Bronchial epithelial cell (primary cell): ENCODE results near the gene SIMC1. TPM values are rescaled to one million over a fixed set of nuclear protein-coding genes. Genes with fewer than 3 reads are reported as not detected.

ENCODE experiments used
- DNase-seq: peaks from one replicate; pipeline ENCODE4 v3.0.0-alpha.2; 2010; ENCODE audit warnings: low read depth
- FAIRE-seq: peaks from 2 replicates; lab custom pipeline; 2011; peaks lifted over from hg19 to GRCh38; lab: Jason Lieb, UNC
- H3K27me3 ChIP-seq: 2 replicates; pipeline ENCODE4 v1.5.1; 2011; ENCODE audit warnings: low read length; ENCODE audit not compliant: control insufficient read depth, insufficient read depth
- H3K36me3 ChIP-seq: 2 replicates; pipeline ENCODE4 v1.5.1; 2011; ENCODE audit warnings: low read length; ENCODE audit not compliant: control insufficient read depth, insufficient read depth
- H3K4me3 ChIP-seq: 2 replicates; pipeline ENCODE4 v1.5.1; 2011; ENCODE audit warnings: mild to moderate bottlenecking, low read depth, low read length, control low read depth
- total RNA-seq: library from RNA; depleted of rRNA; stranded (reverse); fragments of >200 nt; gene quantifications from 2 replicates; pipeline ENCODE4 v1.2.1, GENCODE V29; 2014
- TF ChIP-seq, protein P1 (sequence below): IDR thresholded peaks from 2 replicates; pipeline ENCODE4 v1.5.1; 2011; ENCODE audit warnings: mild to moderate bottlenecking, moderate library complexity, low read length, control low read depth, inconsistent platforms; ENCODE audit not compliant: insufficient read depth, severe bottlenecking

Gene SIMC1
- total RNA-seq, 1 donor from 2014 or later: 1.3 TPM

DNA sequence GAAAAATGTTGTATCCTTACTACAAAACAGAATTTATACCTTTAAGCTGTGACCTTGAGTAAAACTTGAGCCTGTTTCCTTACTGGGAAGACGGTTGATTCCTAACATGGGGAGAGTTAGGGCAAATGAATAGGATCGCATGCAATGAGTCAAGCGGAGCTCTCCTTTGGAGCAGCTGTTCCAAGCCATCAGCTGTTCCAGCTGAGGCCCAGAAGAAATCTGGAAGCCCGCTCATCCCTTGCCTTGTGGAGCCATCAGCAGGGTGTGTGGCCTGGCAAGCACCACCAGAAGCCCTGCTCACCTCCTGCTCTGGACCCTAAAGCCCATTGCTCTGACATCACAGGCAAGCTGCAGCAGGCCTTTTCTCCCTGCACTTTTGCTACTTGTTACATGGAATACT, 115.3 kb downstream of the SIMC1 start:
- FAIRE-seq (no peak), DNase-seq (no peak)
- no peaks in the 10 kb centered on the region for H3K27me3 ChIP-seq
- H3K36me3 ChIP-seq: peaks cover 26% of the 10 kb centered on the region
- H3K4me3 ChIP-seq: no peak overlapping the region
- TF ChIP-seq, protein P1, sequence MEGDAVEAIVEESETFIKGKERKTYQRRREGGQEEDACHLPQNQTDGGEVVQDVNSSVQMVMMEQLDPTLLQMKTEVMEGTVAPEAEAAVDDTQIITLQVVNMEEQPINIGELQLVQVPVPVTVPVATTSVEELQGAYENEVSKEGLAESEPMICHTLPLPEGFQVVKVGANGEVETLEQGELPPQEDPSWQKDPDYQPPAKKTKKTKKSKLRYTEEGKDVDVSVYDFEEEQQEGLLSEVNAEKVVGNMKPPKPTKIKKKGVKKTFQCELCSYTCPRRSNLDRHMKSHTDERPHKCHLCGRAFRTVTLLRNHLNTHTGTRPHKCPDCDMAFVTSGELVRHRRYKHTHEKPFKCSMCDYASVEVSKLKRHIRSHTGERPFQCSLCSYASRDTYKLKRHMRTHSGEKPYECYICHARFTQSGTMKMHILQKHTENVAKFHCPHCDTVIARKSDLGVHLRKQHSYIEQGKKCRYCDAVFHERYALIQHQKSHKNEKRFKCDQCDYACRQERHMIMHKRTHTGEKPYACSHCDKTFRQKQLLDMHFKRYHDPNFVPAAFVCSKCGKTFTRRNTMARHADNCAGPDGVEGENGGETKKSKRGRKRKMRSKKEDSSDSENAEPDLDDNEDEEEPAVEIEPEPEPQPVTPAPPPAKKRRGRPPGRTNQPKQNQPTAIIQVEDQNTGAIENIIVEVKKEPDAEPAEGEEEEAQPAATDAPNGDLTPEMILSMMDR: no peak

DNA sequence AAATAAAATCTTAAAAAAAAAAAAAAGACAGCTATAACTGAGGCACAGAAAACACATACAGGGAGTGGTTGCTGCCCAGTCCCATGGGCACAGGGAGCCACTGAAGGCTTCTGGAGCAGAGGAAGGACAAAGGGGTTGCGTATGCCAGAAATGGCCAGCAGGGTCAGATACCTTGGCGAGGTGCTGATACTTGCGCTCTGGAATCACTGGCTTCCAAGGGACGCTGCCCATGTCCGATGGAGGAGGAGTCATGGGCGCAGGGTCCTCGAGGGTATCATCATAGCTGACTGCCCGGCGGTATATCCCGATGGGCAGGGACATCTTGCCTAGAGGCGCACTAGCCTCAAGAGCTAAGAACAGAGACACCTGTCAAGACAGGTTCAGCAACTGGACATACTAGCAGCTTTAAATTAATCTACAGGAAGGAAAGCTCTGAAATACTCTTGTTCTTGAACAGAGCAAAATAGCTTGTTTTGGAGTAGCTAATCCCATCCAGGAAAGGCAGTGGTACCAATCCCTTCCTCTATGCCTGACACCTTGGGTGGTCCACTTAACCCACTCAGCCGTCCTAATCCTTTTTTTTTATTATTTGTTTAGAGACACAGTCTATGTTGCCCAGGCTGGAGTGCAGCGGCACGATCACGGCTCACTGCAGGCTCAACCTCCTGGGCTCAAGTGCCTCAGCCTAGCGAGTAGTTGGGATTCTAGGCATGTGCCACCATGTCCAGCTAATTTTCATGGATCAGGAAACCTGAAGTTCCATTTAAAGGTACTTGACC, 117.4 kb downstream of the SIMC1 start:
- Histone ChIP-seq H3K36me3 (peaks cover 24% of the 10 kb centered on the region), H3K27me3 (no peaks in the 10 kb centered on the region), H3K4me3 (no peak overlapping the region)
- DNase-seq (no peak), FAIRE-seq (no peak)
- TF ChIP-seq, protein P1: peak; percentile 14

DNA sequence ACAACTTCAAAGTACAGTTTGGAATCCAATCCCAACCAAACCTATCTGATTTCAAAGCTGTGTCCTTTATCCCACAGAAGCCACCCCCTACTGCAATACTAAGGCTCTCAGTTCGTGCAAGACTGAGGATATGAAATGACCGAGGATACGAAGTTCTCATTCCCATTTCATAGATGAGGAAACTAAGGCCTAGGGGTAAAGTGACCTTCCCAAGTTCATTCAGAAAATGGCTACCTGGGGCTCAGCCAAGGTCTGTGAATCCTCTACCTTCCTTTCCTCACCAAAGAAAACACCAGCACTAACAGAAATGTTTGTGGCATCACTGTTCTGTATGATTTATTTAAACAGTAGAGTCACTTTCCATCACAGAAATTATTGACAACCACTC, 117.9 kb downstream of the SIMC1 start:
- Histone ChIP-seq H3K27me3 (no peaks in the 10 kb centered on the region), H3K36me3 (peaks cover 23% of the 10 kb centered on the region), H3K4me3 (no peak overlapping the region)
- DNase-seq: no peak
- TF ChIP-seq, protein P1: no peak
- FAIRE-seq: no peak

DNA sequence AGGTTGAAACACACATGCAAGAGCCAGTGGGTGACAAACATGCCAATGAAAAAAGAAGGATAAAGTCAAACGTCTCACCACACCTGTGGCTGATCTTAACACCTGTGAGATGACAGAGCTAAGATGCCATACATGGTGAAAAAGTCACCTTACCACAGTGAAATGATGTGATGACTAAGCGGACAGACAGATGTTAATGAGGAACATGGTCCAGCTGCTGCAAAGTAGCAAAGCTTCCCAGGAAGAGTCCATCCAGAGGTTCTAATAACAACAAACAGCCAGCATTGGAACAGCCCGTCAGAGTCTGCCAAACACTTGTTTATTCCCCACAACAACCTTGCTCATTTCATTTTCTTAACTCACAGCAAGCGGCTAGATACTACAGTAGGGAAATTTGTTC, 121.4 kb downstream of the SIMC1 start:
- DNase-seq: peak; percentile 17
- no peak for FAIRE-seq
- TF ChIP-seq, protein P1: no peak
- peaks cover 8% of the 10 kb centered on the region for H3K36me3 ChIP-seq
- no peaks in the 10 kb centered on the region for H3K27me3 ChIP-seq
- no peak overlapping the region for H3K4me3 ChIP-seq

DNA sequence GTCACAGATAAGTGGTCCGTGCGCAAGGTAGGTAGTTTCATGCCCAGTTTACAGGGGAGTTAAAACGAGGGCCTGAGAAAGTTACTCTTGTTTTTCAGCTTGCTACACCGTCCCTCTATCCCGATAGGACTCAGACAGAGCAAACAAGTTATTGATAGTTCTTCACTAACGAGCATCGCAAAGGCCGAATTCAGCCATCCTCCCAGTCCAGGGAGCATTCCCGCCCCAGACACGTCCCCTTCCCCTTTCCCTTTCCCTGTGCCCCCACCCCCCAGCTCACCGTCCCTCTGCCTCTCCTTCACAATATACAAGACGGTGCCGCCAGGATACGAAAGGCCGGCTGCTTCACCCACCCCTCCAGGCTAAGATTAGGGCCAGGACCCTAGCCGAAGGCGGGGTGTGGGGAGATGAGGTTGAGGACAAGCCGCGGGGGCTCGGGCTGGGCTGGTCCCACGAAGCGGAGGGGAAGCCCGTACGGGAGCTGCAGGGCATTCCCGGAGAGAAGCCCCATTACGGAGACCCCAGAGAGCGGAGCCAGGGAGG, 122.7 kb downstream of the SIMC1 start:
- peaks cover 6% of the 10 kb centered on the region for H3K36me3 ChIP-seq
- H3K4me3 ChIP-seq: peak overlapping the region; percentile 84
- no peaks in the 10 kb centered on the region for H3K27me3 ChIP-seq
- TF ChIP-seq, protein P1: no peak
- peak; percentile 6 for DNase-seq
- no peak for FAIRE-seq
